ENCODE data around the gene BBS10. TPM values are rescaled to one million over a fixed set of nuclear protein-coding genes. Genes with fewer than 3 reads are reported as not detected.
A peak's percentile ranks its signal among the peaks of the same experiment; 100 is the strongest.

The BBS10 gene
- total and polyA plus RNA-seq, 2 of the 4 experiments (the other 2 are of a cell fraction) = 4.9 to 10.0 TPM

DNA sequence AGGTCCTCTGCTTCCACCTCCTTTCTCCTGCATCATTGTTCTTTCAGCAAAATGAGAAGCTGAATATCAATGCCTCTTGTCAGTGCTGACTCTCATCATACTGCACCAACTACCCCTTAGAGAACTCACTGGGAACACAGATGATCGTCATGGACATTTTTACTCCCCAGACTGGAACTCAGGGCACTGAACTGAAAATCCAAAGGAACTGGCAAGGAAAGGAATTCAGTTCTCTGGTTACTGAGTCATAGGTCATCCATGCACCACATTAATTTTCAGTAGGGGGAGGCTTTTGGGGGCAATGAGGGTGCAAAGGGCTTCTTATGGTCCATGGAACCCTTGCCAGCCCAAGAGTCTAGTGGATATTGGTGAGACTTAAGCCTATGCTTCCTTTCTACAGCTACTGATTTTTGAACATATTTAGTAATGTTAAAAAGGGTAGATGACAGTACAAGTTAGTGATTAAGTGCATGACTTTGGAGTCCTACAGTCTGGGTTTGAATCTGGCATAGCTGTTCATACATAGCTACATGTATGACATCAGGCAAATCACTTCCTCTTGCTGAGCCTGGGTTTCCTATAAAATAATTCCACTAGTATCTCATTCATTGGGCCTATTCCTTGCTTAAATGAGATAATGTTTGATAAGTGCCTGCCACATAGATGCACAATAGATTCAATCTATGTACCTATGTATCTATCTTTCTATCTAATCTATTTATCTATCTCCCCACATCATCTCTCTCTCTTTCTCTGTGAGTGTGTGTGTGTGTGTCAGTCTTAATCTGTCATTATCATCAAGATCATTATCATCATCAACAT lies 29.2 kb downstream of the BBS10 start:
- WGBS, 2 experiments (ENCODE audit: extremely low coverage in 2 of 2, insufficient read length in 1 of 2) = no CpG with 5 or more reads among the region's 1 CpG
- H3K9ac ChIP-seq (ENCODE audit: low read depth, low read length) = no peak overlapping the region
- ChIA-PET CTCF (no interaction called here), POLR2A (ENCODE audit: unreplicated experiment) (no interaction called here)
- H3K79me1 ChIP-seq (ENCODE audit: low read depth in 1 of 2, low read length in 2 of 2) = no peaks in the 10 kb centered on the region
- H3K27ac ChIP-seq (ENCODE audit: insufficient read depth, low read length) = no peak overlapping the region
- no peak overlapping the region for H3K56ac ChIP-seq (ENCODE audit: extremely low read depth, insufficient read depth, low read length)
- no peak overlapping the region for H2BK15ac ChIP-seq (ENCODE audit: low read depth, low read length)
- 0 out of 2 replicates have a peak, but pooled peaks cover 2% of the 10 kb centered on the region for H3K9me1 ChIP-seq (ENCODE audit: insufficient read depth, low read length)
- no peak overlapping the region for H3K4me2 ChIP-seq (ENCODE audit: low read depth, low read length)
- DNase-seq (no peak), ATAC-seq (ENCODE audit: low read depth) (peak; percentile 14; the same call in 1 of the 2 replicates)
- TF ChIP-seq SMC3 (IDR thresholded peaks at IDR 0.05; ENCODE audit: low read depth, low read length) (no peak), FOS (IDR thresholded peaks at IDR 0.05; ENCODE audit: low read depth, low read length) (no peak)
- no peak overlapping the region for H3K4ac ChIP-seq (ENCODE audit: low read depth, low read length)
- H4K91ac ChIP-seq (ENCODE audit: insufficient read depth, low read depth, low read length) = no peak overlapping the region
- in situ Hi-C loops (cut with MboI; ENCODE audit: low sequenced_read_pairs) = no loop called here
- no peak overlapping the region for H3K4me3 ChIP-seq (ENCODE audit: insufficient read depth, low read depth, low read length)
- H2BK20ac ChIP-seq (ENCODE audit: low read depth, low read length) = no peak overlapping the region
- BruUV-seq (replicated peaks) = no TSS peak
- H3K23ac ChIP-seq (ENCODE audit: low read depth, low read length) = 0 out of 2 replicates have a peak overlapping the region, but pooled peaks have one; percentile 4
- H2BK120ac ChIP-seq (ENCODE audit: low read depth, low read length) = no peak overlapping the region
- H3K4me1 ChIP-seq (ENCODE audit: control insufficient read depth, insufficient read depth, low read length) = no peaks in the 10 kb centered on the region
- H4K20me1 ChIP-seq (ENCODE audit: insufficient read depth, low read length) = no peaks in the 10 kb centered on the region
- no peak overlapping the region for H2BK5ac ChIP-seq (ENCODE audit: low read depth, low read length, poor library complexity, severe bottlenecking)
- intact Hi-C loops (cut with micrococcal nuclease) = no loop called here
- no peak overlapping the region; the same call in 1 of the 2 replicates for H3K18ac ChIP-seq (ENCODE audit: low read depth, low read length)
- H4K8ac ChIP-seq (ENCODE audit: low read depth in 2 of 2, low read length in 2 of 2) = no peak overlapping the region
- dilution Hi-C loops (cut with HindIII; ENCODE audit: low sequenced_read_pairs, unreplicated experiment) = no loop called here
- H2AK5ac ChIP-seq (ENCODE audit: low read depth, low read length) = no peak overlapping the region
- H3K36me3 ChIP-seq (ENCODE audit: control insufficient read depth, insufficient read depth, low read length) = no peaks in the 10 kb centered on the region
- no peak overlapping the region for H3K14ac ChIP-seq (replicated peaks; ENCODE audit: low read depth, low read length)
- H2AFZ ChIP-seq (replicated peaks; ENCODE audit: low read length, poor library complexity) = no peak overlapping the region
- H2AK9ac ChIP-seq (replicated peaks; ENCODE audit: low read depth, low read length, poor library complexity) = no peak overlapping the region
- H3K9me3 ChIP-seq (ENCODE audit: control insufficient read depth, insufficient read depth, low read length) = no peaks in the 10 kb centered on the region
- no peaks in the 10 kb centered on the region for H3K27me3 ChIP-seq (ENCODE audit: control insufficient read depth, insufficient read depth, low read length)
- no peak overlapping the region for H4K5ac ChIP-seq (ENCODE audit: low read depth, low read length)
